SK-N-DZ (cell line): ENCODE data around the gene ATP6V1B1.

Source experiments
- DNase-seq: peaks from one replicate; pipeline ENCODE4 v3.0.0-alpha.2; 2015; ENCODE audit warnings: low spot score

ATP6V1B1 gene

GRCh38 chr2:70964596-70965386 lies 29.1 kb downstream of the ATP6V1B1 start:
- no peak for DNase-seq

- no peak for DNase-seq
Measured at GRCh38 chr2:70965506-70965905, 29.8 kb downstream of the ATP6V1B1 start.

- no peak for DNase-seq
Measured at GRCh38 chr2:70966681-70967080, 31.0 kb downstream of the ATP6V1B1 start.

GRCh38 chr2:70967189-70967588 lies 31.5 kb downstream of the ATP6V1B1 start:
- DNase-seq: no peak

GRCh38 chr2:70974592-70974991 lies 38.9 kb downstream of the ATP6V1B1 start:
- no peak for DNase-seq

GRCh38 chr2:70975237-70975636 lies 39.5 kb downstream of the ATP6V1B1 start:
- DNase-seq: no peak

- no peak for DNase-seq
Measured at GRCh38 chr2:70977605-70978205, 42.0 kb downstream of the ATP6V1B1 start.

GRCh38 chr2:70978341-70979179 lies 42.9 kb downstream of the ATP6V1B1 start, which contains the start of gene ANKRD53:
Gene ANKRD53 (plus strand): TSS chr2:70978630. CDS start chr2:70978646, 16 bp downstream.
- DNase-seq: no peak

- no peak for DNase-seq
Measured at GRCh38 chr2:70979180-70979488, 43.4 kb downstream of the ATP6V1B1 start.

- no peak for DNase-seq
Measured at GRCh38 chr2:70979626-70980025, 43.9 kb downstream of the ATP6V1B1 start.

- DNase-seq: no peak
Measured at GRCh38 chr2:70981421-70981820, 45.7 kb downstream of the ATP6V1B1 start.

GRCh38 chr2:70981866-70982810 lies 46.4 kb downstream of the ATP6V1B1 start:
- no peak for DNase-seq

- no peak for DNase-seq
Measured at GRCh38 chr2:70982971-70983370, 47.3 kb downstream of the ATP6V1B1 start.

GRCh38 chr2:70983506-70984227 lies 48.0 kb downstream of the ATP6V1B1 start:
- no peak for DNase-seq

- no peak for DNase-seq
Measured at GRCh38 chr2:70984228-70984575, 48.5 kb downstream of the ATP6V1B1 start.

- DNase-seq: no peak
Measured at GRCh38 chr2:70984576-70985282, 49.0 kb downstream of the ATP6V1B1 start.

- DNase-seq: no peak
Measured at GRCh38 chr2:70985283-70985688, 49.6 kb downstream of the ATP6V1B1 start.

- no peak for DNase-seq
Measured at GRCh38 chr2:70985956-70986355, 50.3 kb downstream of the ATP6V1B1 start.

GRCh38 chr2:70986499-70987189 lies 50.9 kb downstream of the ATP6V1B1 start:
- no peak for DNase-seq
